Measurements from ENCODE around the gene TRAF6. TPM values are rescaled to one million over a fixed set of nuclear protein-coding genes. Genes with fewer than 3 reads are reported as not detected.
"Not testable (repeated sequence)": the region's sequence is repeated elsewhere in the genome, so short reads cannot be mapped to it uniquely, and the experiment has no call there.

Gene TRAF6
- 13.7 TPM for total RNA-seq
- long read RNA-seq, full-length matches to known transcripts: 18 of 22 reads
- long read RNA-seq, partial matches to known transcripts: 1 of 22 reads
- long read RNA-seq, other reads (novel, unspliced or antisense): 3 of 22 reads

DNA sequence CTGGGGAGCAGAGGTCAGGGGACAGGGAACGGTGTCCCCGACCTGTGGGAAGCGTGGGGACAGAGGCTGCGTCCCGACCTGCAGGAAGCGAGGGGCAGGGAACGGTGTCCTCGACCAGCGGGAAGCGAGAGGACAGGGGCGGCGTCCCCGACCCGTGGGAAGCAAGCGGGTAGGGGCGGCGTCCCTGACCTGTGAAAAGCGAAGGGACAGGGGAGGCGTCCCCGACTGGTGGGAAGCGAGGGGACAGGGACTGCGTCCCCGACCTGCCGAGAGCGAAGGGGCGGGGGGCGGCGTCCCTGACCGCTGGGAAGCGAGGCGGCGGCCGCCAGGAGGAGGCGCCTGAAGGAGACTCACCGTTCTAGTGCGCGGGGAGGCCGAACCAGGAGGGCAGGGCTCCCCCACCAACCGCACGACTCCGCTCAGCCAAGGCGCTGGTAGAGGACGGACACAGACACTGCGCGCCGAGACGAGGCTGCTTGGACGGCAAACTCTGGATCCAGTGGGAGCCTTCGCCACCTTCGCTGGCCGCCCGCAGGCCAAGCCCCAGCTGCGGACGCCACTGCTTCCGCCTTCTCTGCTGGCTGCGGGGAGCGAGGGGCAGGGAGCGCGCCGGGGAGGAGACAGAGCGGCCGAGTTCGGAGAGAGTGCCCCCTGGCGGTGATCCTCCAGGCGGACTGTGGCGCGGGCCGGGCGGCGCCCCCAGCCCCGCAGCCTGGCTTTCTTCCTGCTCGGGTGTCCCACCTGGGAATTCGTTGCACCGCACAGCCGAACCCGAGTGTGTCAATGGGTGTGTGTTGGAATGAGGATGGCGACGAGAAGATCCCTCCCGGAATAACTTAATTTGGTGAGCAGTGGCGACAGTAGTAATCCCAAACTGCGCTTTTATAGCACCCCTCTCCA lies at the start of gene TRAF6:
TSS of gene TRAF6 (minus strand) at position 579 of the 900 bp plus-strand sequence. CDS start 8,757 bp downstream, outside the sequence.
- peak within 1 kb of the TSS; percentile 77 for H3K4me3 ChIP-seq
- H3K27ac ChIP-seq: peak within 1 kb of the TSS; percentile 93
- peak; percentile 94 for DNase-seq
- TF ChIP-seq, protein P1, sequence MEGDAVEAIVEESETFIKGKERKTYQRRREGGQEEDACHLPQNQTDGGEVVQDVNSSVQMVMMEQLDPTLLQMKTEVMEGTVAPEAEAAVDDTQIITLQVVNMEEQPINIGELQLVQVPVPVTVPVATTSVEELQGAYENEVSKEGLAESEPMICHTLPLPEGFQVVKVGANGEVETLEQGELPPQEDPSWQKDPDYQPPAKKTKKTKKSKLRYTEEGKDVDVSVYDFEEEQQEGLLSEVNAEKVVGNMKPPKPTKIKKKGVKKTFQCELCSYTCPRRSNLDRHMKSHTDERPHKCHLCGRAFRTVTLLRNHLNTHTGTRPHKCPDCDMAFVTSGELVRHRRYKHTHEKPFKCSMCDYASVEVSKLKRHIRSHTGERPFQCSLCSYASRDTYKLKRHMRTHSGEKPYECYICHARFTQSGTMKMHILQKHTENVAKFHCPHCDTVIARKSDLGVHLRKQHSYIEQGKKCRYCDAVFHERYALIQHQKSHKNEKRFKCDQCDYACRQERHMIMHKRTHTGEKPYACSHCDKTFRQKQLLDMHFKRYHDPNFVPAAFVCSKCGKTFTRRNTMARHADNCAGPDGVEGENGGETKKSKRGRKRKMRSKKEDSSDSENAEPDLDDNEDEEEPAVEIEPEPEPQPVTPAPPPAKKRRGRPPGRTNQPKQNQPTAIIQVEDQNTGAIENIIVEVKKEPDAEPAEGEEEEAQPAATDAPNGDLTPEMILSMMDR (IDR thresholded peaks at IDR 0.05): peak; percentile 95
- H3K36me3 ChIP-seq: no peaks in the 10 kb centered on the region
- H3K4me1 ChIP-seq: peaks cover 25% of the 10 kb centered on the region
- peak; percentile 98 for ATAC-seq
- intact Hi-C loops (cut with DNase I): no loop called here
- H3K9me3 ChIP-seq: peaks cover 5% of the 10 kb centered on the region
- no peaks in the 10 kb centered on the region for H3K27me3 ChIP-seq (ENCODE audit: low read depth)

GRCh38 chr11:36558571-36559413 lies 48.7 kb upstream of the TRAF6 start:
- no peak for DNase-seq
- ATAC-seq: no peak
- TF ChIP-seq, protein P1 (IDR thresholded peaks at IDR 0.05): no peak
- Histone ChIP-seq H3K27ac (no peak overlapping the region), H3K4me1 (no peaks in the 10 kb centered on the region), H3K27me3 (ENCODE audit: low read depth) (no peaks in the 10 kb centered on the region), H3K36me3 (no peaks in the 10 kb centered on the region), H3K4me3 (no peak overlapping the region), H3K9me3 (peaks cover 3% of the 10 kb centered on the region)
- intact Hi-C loops (cut with DNase I): no loop called here

DNA sequence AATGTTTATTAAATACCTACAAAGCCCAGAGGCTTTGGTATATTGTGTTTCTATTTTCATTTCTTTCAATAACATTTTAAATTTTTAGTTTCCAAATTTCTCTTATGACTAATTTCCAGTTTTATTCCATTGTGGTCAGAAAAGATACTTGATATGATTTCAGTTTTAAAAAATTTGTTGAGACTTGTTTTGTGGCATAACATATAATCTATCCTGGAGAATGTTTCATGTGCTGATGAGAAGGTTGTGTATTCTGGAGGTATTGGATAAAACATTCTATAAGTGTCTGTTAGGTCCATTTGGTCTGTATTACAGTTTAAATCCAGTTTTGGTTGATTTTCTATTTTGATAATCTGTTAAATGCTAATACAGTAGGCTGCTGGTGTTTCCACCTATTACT lies 47.9 kb upstream of the TRAF6 start:
- H3K9me3 ChIP-seq: peaks cover 3% of the 10 kb centered on the region
- no peak for DNase-seq
- H3K4me3 ChIP-seq: no peak overlapping the region
- no peak overlapping the region for H3K27ac ChIP-seq
- no peaks in the 10 kb centered on the region for H3K27me3 ChIP-seq (ENCODE audit: low read depth)
- no peak for ATAC-seq
- TF ChIP-seq, protein P1 (IDR thresholded peaks at IDR 0.05): no peak
- intact Hi-C loops (cut with DNase I): no loop called here
- no peaks in the 10 kb centered on the region for H3K4me1 ChIP-seq
- no peaks in the 10 kb centered on the region for H3K36me3 ChIP-seq

GRCh38 chr11:36557390-36557789 lies 47.3 kb upstream of the TRAF6 start:
- not testable (repeated sequence) for DNase-seq, ATAC-seq

GRCh38 chr11:36550385-36551115 lies 40.5 kb upstream of the TRAF6 start:
- no peak for DNase-seq
- H3K27ac ChIP-seq: no peak overlapping the region
- no peaks in the 10 kb centered on the region for H3K4me1 ChIP-seq
- H3K9me3 ChIP-seq: no peaks in the 10 kb centered on the region
- H3K4me3 ChIP-seq: no peak overlapping the region
- H3K36me3 ChIP-seq: no peaks in the 10 kb centered on the region
- TF ChIP-seq, protein P1 (IDR thresholded peaks at IDR 0.05): no peak
- ATAC-seq: no peak
- intact Hi-C loops (cut with DNase I): no loop called here
- H3K27me3 ChIP-seq (ENCODE audit: low read depth): no peaks in the 10 kb centered on the region

More at GRCh38 chr11:36557390-36557789, 47.3 kb upstream of the TRAF6 start:
- H3K9me3 ChIP-seq; intact Hi-C loops (cut with DNase I); H3K4me1 ChIP-seq; H3K36me3 ChIP-seq; H3K27ac ChIP-seq; H3K4me3 ChIP-seq; H3K27me3 ChIP-seq (ENCODE audit: low read depth): not testable (repeated sequence)

Data from lower lobe of right lung (tissue), 2 donors.